H4 (cell line): Measurements from ENCODE around the gene QRICH2. TPM values are rescaled to one million over a fixed set of nuclear protein-coding genes. Genes with fewer than 3 reads are reported as not detected.
A peak's percentile ranks its signal among the peaks of the same experiment; 100 is the strongest.
"Not testable (repeated sequence)": the region's sequence is repeated elsewhere in the genome, so short reads cannot be mapped to it uniquely, and the experiment has no call there.

Source experiments
- DNase-seq: peaks from one replicate; pipeline ENCODE4 v3.0.0-alpha.2; 2015; ENCODE audit warnings: low spot score
- total RNA-seq: library from RNA; depleted of rRNA; stranded (reverse); fragments of >200 nt; shearing (Covaris generic); gene quantifications from 2 replicates; pipeline ENCODE4 v1.2.3, GENCODE V29; 2014

Gene QRICH2
- total RNA-seq, 1 experiment from 2014 or later = 2.3 TPM

DNA sequence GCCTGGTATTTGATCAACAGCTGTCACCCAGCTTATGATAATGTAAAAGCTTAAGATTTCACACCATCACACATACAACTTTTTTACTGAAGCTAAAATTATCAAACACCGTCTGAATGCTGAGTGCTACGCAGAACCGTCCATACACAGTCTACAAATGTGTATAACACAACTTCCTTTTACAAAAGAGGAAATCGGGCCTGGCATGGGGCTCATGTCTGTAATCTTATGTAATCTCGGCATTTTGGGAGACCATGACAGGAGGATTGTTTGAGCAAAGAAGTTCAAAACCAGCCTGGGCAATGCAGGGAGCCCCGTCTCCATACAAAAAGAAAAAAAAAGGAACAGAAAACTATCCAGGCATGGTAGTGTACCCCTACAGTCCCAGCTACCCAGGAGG lies 19.6 kb upstream of the QRICH2 start:
- DNase-seq = no peak

DNA sequence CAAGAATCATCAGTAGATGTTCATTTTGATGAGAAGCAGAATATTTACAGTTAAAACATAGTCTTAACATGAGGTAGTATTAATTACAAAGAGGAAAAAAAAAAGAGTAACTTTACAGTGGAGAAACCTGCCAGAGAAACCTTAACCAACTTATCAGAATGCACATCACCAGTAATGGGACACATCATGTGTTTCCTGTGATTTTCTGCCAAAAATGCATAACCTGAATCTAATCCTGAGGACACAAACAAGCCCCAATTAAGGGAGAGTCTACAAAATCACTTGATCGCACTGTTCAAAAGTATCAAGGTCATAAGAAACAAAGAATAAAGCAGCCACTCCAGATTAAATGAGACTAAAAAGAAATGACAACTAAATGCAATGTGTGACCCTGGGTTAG lies 18.2 kb upstream of the QRICH2 start:
- no peak for DNase-seq

DNA sequence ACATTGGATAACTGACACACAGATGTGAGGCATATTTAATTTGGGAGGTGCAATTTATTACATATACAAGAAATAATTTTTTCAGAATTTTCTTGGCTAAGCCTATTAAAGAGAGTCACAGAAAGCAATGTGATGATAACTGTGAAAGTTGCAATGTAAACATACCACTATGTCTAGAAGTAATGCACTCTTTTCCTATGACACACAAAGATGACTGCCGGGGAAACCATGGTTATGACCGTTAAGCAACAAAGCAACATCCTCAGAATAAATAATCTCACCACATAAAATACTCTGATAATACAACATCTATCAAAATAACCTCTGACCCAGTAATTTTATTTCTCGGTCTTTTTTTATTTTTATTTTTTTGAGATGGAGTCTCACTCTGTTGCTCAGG lies 10.5 kb upstream of the QRICH2 start:
- DNase-seq = no peak

DNA sequence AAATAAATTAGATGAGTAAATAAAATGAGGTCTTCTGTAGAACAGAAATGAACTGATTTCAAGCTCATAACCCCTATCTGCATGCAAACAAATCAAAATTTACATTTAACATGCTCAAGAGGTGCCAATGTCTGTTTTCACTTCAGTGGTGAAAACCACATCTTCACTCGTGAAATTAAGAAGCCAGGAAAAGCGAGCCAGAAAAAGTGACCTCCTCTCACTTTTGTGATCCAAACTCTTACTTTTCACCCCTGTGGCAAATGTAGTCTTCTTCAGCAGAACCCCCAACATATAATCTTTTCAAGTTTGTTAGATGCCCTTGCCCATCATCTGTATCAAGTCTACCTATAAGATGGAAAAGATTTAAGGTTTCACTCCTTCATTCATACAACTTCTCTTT lies 9.5 kb upstream of the QRICH2 start:
- DNase-seq = no peak

DNA sequence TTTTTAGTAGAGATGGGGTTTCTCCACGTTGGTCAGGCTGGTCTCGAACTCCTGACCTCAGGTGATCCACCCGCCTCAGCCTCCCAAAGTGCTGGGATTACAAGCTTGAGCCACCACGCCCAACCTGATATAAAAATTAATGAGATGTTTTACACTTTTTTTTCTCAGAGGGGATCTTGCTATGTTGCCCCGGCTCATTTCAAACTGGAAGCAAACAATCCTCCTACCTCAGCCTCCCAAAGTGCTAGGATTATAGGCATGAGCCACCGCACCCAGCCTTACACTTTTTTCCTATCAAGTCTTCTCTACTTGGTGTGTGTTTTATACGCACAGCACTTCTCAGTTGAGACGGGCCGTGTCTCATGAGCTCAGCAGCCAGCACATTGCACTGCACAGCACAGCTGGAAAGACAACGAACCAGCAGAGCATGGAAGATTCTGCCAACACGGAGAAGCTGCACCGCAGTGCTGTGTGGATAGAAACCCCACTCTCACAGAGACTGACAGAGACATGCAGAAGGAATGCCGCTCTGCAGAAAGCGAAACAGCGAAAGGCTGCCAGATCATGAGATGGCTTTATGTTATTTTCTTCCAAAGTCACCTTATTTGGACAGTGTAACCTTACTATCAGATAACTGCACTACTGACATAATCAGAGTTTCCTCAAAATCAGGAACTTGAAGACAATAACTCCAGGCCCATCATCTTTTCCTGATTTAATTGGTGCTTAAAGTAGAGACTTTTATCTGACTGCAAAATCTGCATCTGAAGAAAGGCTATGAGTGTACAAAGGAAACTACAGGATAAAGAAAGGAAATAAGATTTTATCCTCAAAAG lies 6.5 kb upstream of the QRICH2 start:
- DNase-seq = no peak

DNA sequence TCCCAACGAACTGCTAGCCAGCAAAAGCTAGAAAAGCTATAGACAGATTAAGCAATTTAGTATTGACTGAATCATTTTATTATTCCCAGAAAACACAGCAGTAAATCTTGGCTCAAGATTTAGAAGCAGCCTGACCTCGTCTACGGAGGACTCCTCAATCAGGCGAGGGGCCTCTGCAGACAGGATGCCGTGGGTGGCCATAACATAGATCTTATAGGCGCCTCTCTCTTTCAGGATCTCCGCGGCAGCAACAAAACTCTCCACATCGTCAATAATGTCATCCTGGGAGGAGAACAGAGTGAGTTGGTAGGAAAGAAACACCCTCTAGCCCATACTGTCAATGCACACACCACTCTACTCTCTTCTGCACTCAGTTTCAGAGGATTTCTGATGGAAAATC lies 4.7 kb upstream of the QRICH2 start:
- DNase-seq = no peak

DNA sequence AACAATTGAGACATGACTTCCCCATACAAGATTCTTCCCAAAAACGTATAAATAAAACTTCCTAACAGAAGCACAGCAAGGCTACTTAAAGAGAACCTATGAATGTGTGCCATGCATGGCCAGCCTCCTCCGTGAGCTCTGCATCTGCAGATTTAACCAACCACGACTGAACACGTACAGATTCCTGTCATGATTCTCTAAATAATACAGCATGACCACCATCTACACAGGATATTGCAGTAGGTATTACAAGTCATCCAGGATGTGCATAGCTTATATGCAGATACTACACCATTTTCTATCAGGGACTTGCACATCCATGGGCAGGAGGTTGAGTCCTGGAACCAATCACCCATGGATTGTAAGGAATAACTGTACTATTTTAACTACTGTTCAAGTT lies 1.4 kb upstream of the QRICH2 start:
- no peak for DNase-seq

DNA sequence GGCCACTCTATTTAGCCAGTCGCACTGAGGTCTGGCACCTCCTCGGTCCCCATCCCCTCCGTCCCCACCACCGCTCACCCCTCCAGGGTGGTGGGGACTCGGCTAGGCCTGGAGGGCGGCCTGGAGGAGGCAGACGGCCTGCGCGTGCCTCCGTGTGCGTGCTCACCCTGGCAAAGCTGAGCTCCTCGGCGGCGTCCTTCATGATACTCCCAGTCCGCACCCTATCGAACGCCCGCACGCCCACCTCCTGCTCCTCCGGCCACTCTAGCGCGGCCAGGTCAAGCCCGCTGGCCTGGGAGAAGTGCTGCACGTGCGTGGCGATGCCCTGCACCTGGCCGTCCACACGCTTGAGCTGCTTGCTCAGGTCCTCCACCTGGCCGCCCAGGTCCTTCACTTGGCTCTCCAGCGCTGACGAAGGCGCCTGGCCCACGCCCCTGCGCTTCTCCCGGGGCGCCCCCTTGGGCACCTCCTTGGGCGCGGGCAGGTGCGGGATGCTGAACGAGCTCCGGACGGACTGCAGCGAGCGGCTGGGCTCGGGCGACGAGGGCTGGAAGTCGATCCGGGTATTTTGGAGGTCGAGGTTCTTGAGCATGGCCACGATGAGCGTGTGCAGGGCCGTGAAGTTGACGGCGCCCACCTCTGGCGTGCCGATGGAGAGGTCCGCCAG lies 644 bp downstream of the QRICH2 start:
- DNase-seq = no peak

DNA sequence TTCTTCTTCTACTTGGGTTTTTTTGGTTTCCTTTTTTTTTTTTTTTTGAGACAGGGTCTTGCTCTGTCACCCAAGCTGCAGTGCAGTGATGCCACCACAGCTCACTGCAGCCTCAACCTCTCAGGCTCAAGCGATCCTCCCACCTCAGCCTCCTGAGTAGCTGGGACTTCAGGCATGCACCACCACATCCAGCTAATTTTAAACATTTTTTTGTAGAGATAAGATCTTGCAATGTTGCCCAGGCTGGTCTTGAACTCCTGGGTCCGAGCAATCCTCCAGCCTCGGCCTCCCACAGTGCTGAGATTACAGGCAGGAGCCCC lies 3.0 kb downstream of the QRICH2 start:
- DNase-seq = not testable (repeated sequence)

DNA sequence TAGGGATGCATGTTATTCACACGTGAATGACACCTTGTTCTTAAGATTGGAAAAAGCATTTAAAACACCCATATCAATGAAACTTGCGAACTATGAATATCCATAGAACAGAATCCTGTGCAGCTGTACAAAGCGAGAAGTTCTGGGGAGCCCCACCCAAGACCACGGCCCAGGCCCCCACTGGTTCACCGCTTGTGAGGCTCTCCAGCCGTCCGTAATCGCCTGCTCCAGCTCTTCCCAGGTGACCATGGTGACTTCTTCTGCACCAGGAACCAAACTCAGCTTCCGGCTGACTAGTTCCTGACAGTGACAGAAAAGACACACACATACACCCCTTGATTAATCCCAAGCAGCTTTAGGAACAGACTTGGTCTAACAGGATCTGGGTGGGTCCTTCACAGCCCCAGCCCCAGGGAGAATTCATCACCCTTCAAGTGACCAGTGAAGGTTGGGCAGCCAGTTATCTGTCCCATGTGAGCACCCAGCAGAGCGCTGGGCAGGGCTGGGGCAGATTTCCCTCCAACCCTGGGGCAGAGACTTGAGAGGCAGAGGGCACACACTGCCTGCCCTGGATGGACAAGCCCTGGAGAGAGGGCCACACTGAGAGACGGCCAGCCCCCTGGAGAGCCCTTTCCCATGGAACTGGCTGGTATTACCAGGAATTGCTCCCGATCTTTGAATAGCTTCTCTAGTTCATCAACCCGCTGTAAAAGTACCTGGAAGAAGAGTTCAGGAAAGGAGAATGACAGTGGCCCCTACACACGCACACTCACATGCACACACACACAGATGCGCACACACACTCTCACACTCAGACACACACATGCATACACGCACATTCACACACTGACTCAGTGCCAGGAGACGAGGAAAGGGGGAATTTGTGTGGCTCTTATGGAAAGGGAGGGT lies 3.6 kb downstream of the QRICH2 start:
- DNase-seq = no peak

DNA sequence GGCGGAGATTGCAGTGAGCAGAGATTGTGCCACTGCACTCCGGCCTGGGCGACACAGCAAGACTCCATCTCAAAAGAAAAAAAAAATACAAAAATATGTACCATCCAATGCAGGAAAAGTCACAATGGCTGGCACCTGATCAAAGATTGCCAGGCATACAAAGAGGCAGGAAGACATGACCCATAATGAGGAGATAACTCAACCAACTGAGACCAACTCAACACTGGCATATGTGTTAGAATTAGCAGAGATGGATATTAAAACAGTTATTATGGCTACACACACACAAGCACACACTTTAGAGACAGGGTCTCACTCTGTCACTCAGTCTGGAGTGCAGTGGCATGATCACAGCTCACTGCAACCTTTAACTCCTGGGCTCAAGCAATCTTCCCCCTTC lies 10.6 kb downstream of the QRICH2 start:
- DNase-seq = no peak

DNA sequence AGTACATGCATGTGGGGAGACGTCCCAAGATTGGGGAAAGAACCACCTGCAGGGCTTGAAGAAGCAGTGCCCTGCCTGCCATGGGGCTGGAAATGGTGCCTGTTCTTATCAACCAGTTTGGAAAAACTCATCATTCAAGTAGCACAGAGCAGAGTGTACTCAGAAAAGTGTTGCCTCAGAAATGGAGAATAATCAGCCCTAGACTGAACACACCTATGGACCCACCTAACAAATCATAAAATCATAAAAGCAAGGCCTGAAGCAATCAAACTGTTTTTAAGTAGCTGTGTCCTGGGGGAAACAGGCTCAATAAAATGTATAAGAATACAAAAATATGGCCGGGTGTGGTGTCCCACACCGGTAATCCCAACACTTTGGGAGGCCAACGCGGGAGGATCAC lies 11.2 kb downstream of the QRICH2 start:
- no peak for DNase-seq

DNA sequence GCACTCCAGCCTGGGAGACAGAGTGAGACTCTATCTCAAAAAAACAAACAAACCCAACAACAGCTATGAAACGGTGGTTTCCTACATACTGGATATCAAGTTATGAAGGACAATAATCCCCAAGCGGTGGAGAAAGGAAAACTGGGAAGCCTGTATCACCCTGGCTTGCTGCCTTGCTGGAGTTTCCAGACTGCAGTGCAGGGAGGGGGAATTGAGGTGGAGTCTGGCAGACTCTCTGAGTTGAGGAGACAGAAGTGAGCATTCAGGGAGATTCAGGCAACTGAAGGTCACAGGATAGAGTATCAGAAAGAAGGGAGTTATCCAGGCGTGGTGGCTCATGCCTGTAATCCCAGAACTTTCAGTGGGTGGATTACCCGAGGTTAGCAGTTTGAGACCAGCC lies 11.9 kb downstream of the QRICH2 start:
- DNase-seq = no peak

DNA sequence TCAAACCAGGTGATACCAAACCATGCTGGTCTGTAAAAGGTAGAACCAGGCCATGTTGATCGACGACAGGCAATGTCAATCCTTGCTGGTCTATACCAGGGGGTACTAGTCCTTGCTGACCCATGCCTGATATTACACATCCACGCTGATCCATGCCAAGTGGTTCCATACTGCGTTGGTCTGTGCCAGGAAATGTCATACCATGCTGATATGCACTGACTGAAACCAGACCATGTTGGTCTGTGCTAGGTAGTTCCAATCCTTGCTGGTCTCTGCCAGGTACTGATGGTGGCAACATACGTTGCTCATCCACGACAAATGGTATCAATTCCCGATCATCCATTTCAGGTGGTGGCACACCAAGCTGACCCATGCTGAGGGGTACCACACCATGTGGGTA lies 15.0 kb downstream of the QRICH2 start:
- DNase-seq = no peak

DNA sequence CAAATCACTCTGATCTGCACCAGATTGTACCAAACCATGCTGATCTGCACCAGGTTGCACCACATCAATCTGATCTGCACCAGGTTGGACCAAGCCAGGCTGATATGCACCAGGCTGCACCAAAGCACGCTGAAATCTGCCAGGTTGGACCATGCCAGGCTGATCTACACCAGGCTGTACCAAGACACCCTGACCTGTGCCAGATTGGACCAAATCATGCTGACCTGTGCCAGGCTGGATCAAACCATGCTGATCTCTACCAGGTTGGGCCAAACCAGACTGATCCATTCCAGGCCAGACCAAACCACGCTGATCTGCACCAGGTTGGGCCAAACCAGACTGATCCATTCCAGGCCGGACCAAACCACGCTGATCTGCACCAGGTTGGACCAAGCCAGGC lies 15.5 kb downstream of the QRICH2 start:
- no peak for DNase-seq

DNA sequence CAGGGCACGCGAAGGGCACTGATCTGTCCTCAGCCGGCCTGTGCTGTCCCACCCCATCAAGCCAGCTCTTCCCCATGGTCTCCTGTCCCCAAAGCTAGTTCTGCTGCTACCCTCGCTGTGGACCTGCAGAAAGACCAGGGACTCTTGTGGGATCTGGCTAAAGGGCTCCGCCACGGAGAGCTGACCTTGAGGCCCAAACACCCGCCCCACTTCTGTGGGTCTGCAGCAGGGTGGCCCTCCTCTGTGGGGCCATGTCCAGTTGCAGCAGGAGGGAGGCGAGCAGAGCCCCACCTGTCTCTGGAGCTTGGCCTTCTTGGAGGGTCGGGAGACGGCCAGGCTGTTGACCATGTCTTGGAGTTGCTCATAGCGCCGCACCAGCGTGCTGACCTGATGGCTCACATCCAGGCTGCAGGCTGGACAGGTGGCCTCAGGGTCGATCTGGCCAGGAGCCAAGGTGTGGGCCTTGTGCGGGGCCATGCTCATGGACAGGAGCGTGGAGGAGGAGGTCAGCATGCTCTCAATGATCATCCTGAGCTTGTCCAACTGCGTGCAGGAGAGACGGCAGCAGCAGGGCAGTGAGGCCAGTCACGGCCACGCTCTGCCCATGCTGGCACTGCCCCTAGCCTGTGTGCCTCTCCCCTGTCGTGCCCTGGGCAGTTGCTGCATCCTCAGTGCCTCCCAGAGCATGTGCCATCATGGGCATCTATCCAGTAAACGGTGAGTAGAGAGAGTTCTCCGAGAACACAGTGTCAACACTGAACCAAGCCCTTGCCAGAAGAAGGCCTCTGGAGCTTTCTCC lies 26.3 kb downstream of the QRICH2 start:
- no peak for DNase-seq

DNA sequence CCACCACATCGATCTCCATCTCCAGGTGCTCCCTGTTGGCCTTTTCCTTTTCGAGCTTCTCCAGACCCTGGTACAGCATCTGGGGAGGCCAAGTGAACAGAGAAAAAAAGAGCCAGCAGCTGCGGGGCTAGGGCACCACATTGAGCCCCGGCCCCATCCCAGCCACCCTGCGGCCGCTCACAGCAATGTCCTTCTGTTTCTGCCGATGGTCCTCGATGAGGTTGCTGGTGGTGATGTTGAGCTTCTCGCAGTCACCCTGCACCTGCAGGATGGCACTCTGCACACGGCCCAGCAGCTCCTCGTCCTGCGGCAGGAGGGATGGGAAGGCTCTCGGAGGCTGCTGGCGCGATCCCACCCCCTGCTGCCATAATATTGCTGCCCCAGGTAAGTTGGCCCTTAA lies 27.4 kb downstream of the QRICH2 start:
- no peak for DNase-seq

DNA sequence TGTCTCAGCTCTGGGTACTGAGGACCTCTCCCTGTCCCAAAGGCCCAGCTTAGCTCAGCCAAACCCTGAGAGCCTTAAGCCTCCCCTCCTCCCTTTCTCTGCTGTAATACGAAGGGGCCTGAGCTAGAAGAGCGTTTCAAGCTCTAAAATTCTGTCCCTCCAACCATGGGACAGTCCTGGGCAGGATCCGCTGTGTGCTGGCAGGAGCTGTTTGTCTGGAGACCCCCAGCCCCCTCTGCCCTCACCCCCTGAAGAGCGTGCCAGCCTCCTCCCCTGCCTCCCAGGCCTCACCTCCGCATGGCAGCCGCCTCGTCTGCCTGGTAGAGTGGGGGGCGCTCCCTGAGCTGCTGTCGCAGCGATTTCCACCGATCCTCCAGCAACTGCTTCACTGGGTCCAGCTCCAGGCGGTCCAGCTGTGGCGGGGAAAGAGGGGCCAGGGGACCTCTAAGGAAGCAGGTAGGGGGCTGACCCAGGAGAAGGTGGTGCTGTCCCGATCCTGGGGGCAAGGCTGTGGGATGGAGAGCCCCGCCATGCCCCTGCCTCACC lies 28.3 kb downstream of the QRICH2 start:
- no peak for DNase-seq

DNA sequence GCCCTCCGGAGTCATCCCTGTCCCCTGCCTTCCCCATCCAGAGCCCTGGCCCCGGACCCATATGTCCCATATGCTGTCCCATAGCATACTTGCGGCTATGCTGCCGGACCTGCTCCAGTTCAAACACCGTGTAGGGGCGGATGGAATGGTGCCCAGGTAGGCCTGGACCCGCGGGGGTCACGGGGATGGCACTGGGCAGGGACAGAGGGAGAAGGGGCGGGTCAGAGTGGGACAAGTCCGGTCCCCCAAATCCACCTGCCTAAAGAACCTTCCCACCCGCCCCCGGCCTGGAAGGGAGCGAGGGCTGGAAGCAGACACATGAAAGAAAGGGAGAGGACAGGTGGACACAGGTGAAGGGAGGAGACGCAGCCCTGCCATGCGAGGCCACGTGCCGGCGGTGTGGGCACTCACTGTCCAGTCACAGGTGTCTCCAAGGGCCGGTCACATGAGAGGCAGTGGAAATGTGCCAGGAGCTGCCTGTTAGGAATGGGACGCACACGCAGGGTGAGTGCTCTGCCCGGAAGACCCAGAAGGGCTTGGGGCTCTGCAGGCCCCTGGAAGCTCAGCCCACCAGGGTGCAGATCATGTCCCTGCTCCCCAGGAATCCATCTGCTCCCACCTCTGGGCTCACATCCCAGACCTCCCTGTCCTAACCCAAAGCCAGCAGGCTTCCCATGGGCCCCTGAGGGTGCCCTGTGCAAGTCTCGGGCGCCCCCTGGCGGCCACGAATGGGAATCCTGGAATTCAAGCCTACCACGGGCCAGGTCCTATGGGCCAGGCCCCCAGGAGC lies 28.9 kb downstream of the QRICH2 start:
- DNase-seq = peak; percentile 60

DNA sequence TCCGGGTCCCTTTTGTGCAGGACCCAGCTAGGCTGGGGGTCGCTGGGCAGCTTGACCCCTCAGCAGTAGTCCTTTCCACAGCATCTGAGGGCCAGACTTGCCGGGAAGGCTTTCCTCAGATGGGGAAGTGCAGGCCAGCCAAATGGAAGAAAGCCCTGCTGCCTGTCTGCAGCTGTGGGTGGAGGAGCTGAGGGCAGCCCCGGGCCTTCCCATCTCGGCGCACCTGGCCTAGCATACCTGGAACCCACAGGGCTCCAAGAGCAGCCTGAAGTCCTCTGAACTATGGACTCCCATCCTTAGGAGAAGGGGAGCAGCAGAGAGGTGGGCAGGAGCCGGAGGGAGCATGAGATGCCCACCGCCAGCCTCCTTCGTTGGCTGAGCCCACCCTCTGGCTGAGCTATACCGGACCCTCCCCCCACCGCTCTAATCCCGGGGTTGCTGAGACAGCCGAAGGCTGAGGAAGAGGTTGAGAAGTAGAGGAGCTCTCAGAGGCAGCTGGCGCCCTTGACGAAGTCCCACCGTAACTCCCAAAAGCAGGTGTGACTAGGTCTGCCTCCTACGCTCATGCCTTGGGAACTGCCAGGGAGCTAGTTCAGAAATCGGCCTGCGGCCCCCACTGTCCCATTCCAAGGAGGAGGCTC lies 29.7 kb downstream of the QRICH2 start:
- no peak for DNase-seq
